Immature natural killer cell (primary cell): ENCODE results near the gene IQCK. TPM values are rescaled to one million over a fixed set of nuclear protein-coding genes. Genes with fewer than 3 reads are reported as not detected.

Source experiments
- DNase-seq, 3 donors: peaks; one replicate each; pipeline ENCODE4 v3.0.0; 2022; ENCODE audit warnings: mixed read lengths in 1 of 3
- H3K27ac Mint-ChIP-seq, 6 donors: one replicate each; pipeline ENCODE4 v1.8.0; 2020; ENCODE audit warnings: mixed read lengths in 6 of 6, mild to moderate bottlenecking in 5 of 6, inconsistent platforms in 4 of 6, moderate library complexity in 3 of 6
- H3K27me3 Mint-ChIP-seq, 3 donors: one replicate each; pipeline ENCODE4 v1.8.0; 2020 to 2021; ENCODE audit warnings: low read depth in 3 of 3, mild to moderate bottlenecking in 3 of 3, mixed read lengths in 3 of 3, moderate library complexity in 3 of 3, inconsistent platforms in 1 of 3
- H3K36me3 Mint-ChIP-seq, 3 donors: one replicate each; pipeline ENCODE4 v1.8.0; 2020; ENCODE audit warnings: mixed read lengths in 3 of 3, inconsistent platforms in 2 of 3, mild to moderate bottlenecking in 2 of 3
- H3K4me1 Mint-ChIP-seq, 2 donors: one replicate each; pipeline ENCODE4 v1.8.0; 2020; ENCODE audit warnings: inconsistent platforms in 2 of 2, mild to moderate bottlenecking in 2 of 2, mixed read lengths in 2 of 2, moderate library complexity in 1 of 2
- H3K4me3 Mint-ChIP-seq, 5 donors: one replicate each; pipeline ENCODE4 v1.8.0; 2020; ENCODE audit warnings: mild to moderate bottlenecking in 5 of 5, mixed read lengths in 5 of 5, inconsistent platforms in 3 of 5, moderate library complexity in 3 of 5
- H3K9me3 Mint-ChIP-seq, 6 donors: one replicate each; pipeline ENCODE4 v1.8.0; 2020; ENCODE audit warnings: mild to moderate bottlenecking in 6 of 6, mixed read lengths in 6 of 6, inconsistent platforms in 4 of 6, moderate library complexity in 3 of 6
- polyA plus RNA-seq, 3 donors: library from polyadenylated mRNA; unstranded; fragments of 300-500 nt; fragmentation: Illumina TruSeq; gene quantifications; one replicate each; pipeline ENCODE4 v1.2.3, GENCODE V29; 2021

Gene IQCK
- polyA plus RNA-seq, 3 donors from 2014 or later = 0.95 to 3.5 TPM; not detected in 1

GRCh38 chr16:19907161-19907992, 189.3 kb downstream of the IQCK start:
- Mint-ChIP-seq H3K4me3 (peak overlapping the region; percentile 38 to 76 (median 60)), H3K27ac (no peak overlapping the region), H3K9me3 (no peaks in the 10 kb centered on the region), H3K4me1 (peaks cover 7 to 9% of the 10 kb centered on the region in 2 donors), H3K27me3 (peaks cover 13 to 14% (median 13%) of the 10 kb centered on the region in 3 donors), H3K36me3 (no peaks in the 10 kb centered on the region)
- peak; percentile 18 to 57 (median 49) for DNase-seq

Other genes with a start within 250 kb of the IQCK start
- 10 to 100 TPM; 42.8 to 61.5 (median 46.6) TPM for gene GDE1, start 196.2 kb upstream of the IQCK start, polyA plus RNA-seq
- 10 to 100 TPM in 1 of 3 donors, 1 to 10 TPM in 2; 7.5 to 10.1 (median 9.4) TPM for gene CCP110, start 194.3 kb upstream of the IQCK start, polyA plus RNA-seq
- 10 to 100 TPM; 32.4 to 49.6 (median 46.6) TPM for gene VPS35L, start 162.6 kb upstream of the IQCK start, polyA plus RNA-seq
- gene KNOP1, start within 50 bp of the IQCK start, polyA plus RNA-seq = 1 to 10 TPM; 2.8 to 9.3 (median 3.6) TPM
- gene GPRC5B, start 166.6 kb downstream of the IQCK start, polyA plus RNA-seq = not detected